B cell (primary cell): Measurements from ENCODE around the gene RASA2. TPM values are rescaled to one million over a fixed set of nuclear protein-coding genes. Genes with fewer than 3 reads are reported as not detected.

ENCODE experiments used
- ATAC-seq: fragments of 200-7000 bp; cut with Tn5 transposase; one replicate; pipeline ENCODE4 v1.10.0; 2021; ENCODE audit warnings: low read depth, mild to moderate bottlenecking, moderate number of reproducible peaks, moderate library complexity
- CTCF ChIA-PET: fragments of 350-600 bp; sonication (Branson Sonifier 250); formaldehyde crosslinking; loops from one replicate; lab custom pipeline; 2021; ENCODE audit warnings: antibody characterized with exemption, inconsistent platforms; lab: Charles Lee
- POLR2A ChIA-PET: fragments of 350-600 bp; sonication (Branson Sonifier 250); formaldehyde crosslinking; loops from one replicate; lab custom pipeline; 2021; ENCODE audit warnings: antibody characterized with exemption; lab: Charles Lee
- DNase-seq: peaks from one replicate; pipeline ENCODE4 v3.0.0; 2013
- H2AFZ ChIP-seq: 2 replicates; pipeline ENCODE4 v1.6.1; 2012; ENCODE audit warnings: mild to moderate bottlenecking, low read depth, low read length; ENCODE audit not compliant: insufficient read depth, poor library complexity, severe bottlenecking
- H3K27ac ChIP-seq, 2 donors: 1 replicate in 1 of 2; 2 replicates in 1 of 2; pipeline ENCODE4 v1.5.1; 2012 to 2013; ENCODE audit warnings: low read length in 2 of 2, mild to moderate bottlenecking in 2 of 2, moderate library complexity in 1 of 2
- H3K27me3 ChIP-seq, 4 experiments: fragments of 200-600 bp in 1 of 4; sonication (generic) in 1 of 4; replicated peaks in 1 of 4; 1 replicate in 2 of 4; 2 replicates in 2 of 4; pipeline versions ENCODE4 v1.6.1 to v1.7.0; 2013 to 2016; ENCODE audit warnings: low read length in 3 of 4, mild to moderate bottlenecking in 2 of 4, mixed read lengths in 1 of 4, moderate library complexity in 1 of 4; ENCODE audit not compliant: insufficient read depth in 4 of 4, control insufficient read depth in 3 of 4; ENCODE audit errors: control extremely low read depth in 1 of 4
- H3K36me3 ChIP-seq, 2 experiments: replicated peaks in 1 of 2; 1 replicate in 1 of 2; 2 replicates in 1 of 2; pipeline versions ENCODE4 v1.6.1 to v1.7.1; 2013; ENCODE audit warnings: low read length in 1 of 2; ENCODE audit not compliant: insufficient read depth in 2 of 2, control insufficient read depth in 1 of 2; ENCODE audit errors: control extremely low read depth in 1 of 2, extremely low read depth in 1 of 2
- H3K4me1 ChIP-seq, 2 donors: fragments of 200-600 bp in 1 of 2; sonication (generic) in 1 of 2; 1 replicate in 1 of 2; 2 replicates in 1 of 2; pipeline versions ENCODE4 v1.5.1 to v1.6.1; 2013 to 2017; ENCODE audit warnings: low read length in 2 of 2; ENCODE audit not compliant: control insufficient read depth in 2 of 2, insufficient read depth in 2 of 2
- H3K4me2 ChIP-seq: replicated peaks from 2 replicates; pipeline ENCODE3; 2012; ENCODE audit warnings: mild to moderate bottlenecking, low read depth, low read length; ENCODE audit not compliant: poor library complexity, severe bottlenecking
- H3K4me3 ChIP-seq, 5 experiments: fragments of 200-600 bp in 1 of 5; sonication (generic) in 1 of 5; 1 replicate in 3 of 5; 2 replicates in 2 of 5; pipeline versions ENCODE4 v1.5.1 to v1.7.0; 2011 to 2016; ENCODE audit warnings: low read length in 4 of 5, mild to moderate bottlenecking in 4 of 5, low read depth in 2 of 5, control low read depth in 1 of 5, moderate library complexity in 1 of 5; ENCODE audit not compliant: insufficient read depth in 1 of 5; ENCODE audit errors: control extremely low read depth in 1 of 5, extremely low read depth in 1 of 5
- H3K79me2 ChIP-seq: fragments of 200-600 bp; sonication (generic); one replicate; pipeline ENCODE4 v1.6.0; 2016; ENCODE audit warnings: low read length; ENCODE audit not compliant: control insufficient read depth, insufficient read depth
- H3K9ac ChIP-seq: fragments of 200-600 bp; sonication (generic); 2 replicates; pipeline ENCODE4 v1.6.1; 2017; ENCODE audit warnings: mild to moderate bottlenecking, low read length, moderate library complexity
- H3K9me3 ChIP-seq, 3 donors: one replicate each; pipeline versions ENCODE4 v1.6.1 to v1.7.1; 2013; ENCODE audit warnings: low read length in 2 of 3; ENCODE audit not compliant: control insufficient read depth in 2 of 3, insufficient read depth in 1 of 3; ENCODE audit errors: control extremely low read depth in 1 of 3
- H4K20me1 ChIP-seq: 2 replicates; pipeline ENCODE4 v1.6.0; 2012; ENCODE audit warnings: mild to moderate bottlenecking, low read length; ENCODE audit not compliant: insufficient read depth, control insufficient read depth, poor library complexity, severe bottlenecking
- H3K27ac Mint-ChIP-seq: one replicate; pipeline ENCODE4 v1.8.0; 2021; ENCODE audit warnings: mixed read lengths
- H3K27me3 Mint-ChIP-seq: one replicate; pipeline ENCODE4 v1.8.0; 2021; ENCODE audit warnings: mixed read lengths
- H3K4me1 Mint-ChIP-seq: one replicate; pipeline ENCODE4 v1.8.0; 2021; ENCODE audit warnings: mixed read lengths
- H3K4me3 Mint-ChIP-seq: one replicate; pipeline ENCODE4 v1.8.0; 2021; ENCODE audit warnings: mixed read lengths
- H3K9me3 Mint-ChIP-seq: one replicate; pipeline ENCODE4 v1.8.0; 2022; ENCODE audit warnings: mixed read lengths; ENCODE audit not compliant: insufficient read depth
- EZH2 ChIP-seq: IDR thresholded peaks from 2 replicates; pipeline ENCODE4 v1.6.1; 2012; ENCODE audit warnings: borderline replicate concordance, low read depth, mild to moderate bottlenecking, moderate library complexity, low read length; ENCODE audit not compliant: insufficient read depth, poor library complexity, severe bottlenecking
- WGBS: methylation state at CpG from one replicate; pipeline ENCODE4 v1.1.5; 2013; ENCODE audit warnings: missing lambda C conversion rate; ENCODE audit not compliant: insufficient coverage; 5-methylcytosine and 5-hydroxymethylcytosine counted together
- intact Hi-C: fragments of 100-400 bp; cut with micrococcal nuclease; formaldehyde crosslinking; loops from one replicate; pipeline ENCODE4 v1.10.0; 2022
- polyA plus RNA-seq: library from polyadenylated mRNA; depleted of rRNA; stranded (reverse); fragments of >200 nt; gene quantifications from 2 replicates; pipeline ENCODE4 v1.2.3, GENCODE V29; 2012
- total RNA-seq, 2 donors: library from RNA; stranded (reverse); fragments of 120-200 nt in 1 of 2; gene quantifications; 1 replicate in 1 of 2; 2 replicates in 1 of 2; pipeline versions ENCODE4 v1.2.3 to v1.2.4, GENCODE V29; 2013 to 2022
- TF ChIP-seq, protein P1 (sequence below): fragments of 200-600 bp; IDR thresholded peaks from one replicate; pipeline ENCODE4 v1.8.0; 2022; ENCODE audit warnings: antibody characterized with exemption, mild to moderate bottlenecking

The RASA2 gene
- total and polyA plus RNA-seq, 2 donors (not counting 1 experiment from before 2014, with no cell fraction given), result 12.3 to 47.7 TPM

GRCh38 chr3:141441381-141442364, 45.2 kb upstream of the RASA2 start:
- Histone ChIP-seq H2AFZ (no peak overlapping the region), H3K79me2 (no peaks in the 10 kb centered on the region), H3K4me2 (peak overlapping the region; percentile 40), H3K27me3 (no peaks in the 10 kb centered on the region), H3K4me1 (peaks cover 10 to 15% of the 10 kb centered on the region in 2 donors), H4K20me1 (no peaks in the 10 kb centered on the region), H3K9ac (no peak overlapping the region), H3K36me3 (peaks cover 0 to 41% of the 10 kb centered on the region in 2 experiments), H3K4me3 (no peak overlapping the region), H3K27ac (no peak overlapping the region), H3K9me3 (no peaks in the 10 kb centered on the region)
- Mint-ChIP-seq H3K27ac (peak overlapping the region; percentile 51), H3K4me1 (peaks cover 24% of the 10 kb centered on the region), H3K9me3 (no peaks in the 10 kb centered on the region), H3K4me3 (peak overlapping the region; percentile 45), H3K27me3 (no peaks in the 10 kb centered on the region)
- DNase-seq (peak; percentile 83), ATAC-seq (peak; percentile 99)
- intact Hi-C loops, result loop anchor here (1.0 to 2.0 kb wide), 4 partner anchors 11 to 80 kb away; no protein-coding TSS in a partner anchor
- ChIA-PET CTCF (interaction anchor here (0.6 to 4.3 kb wide), 29 partner anchors 8 to 137 kb away, joined by 3 to 70 read pairs (median 6); no protein-coding TSS in a partner anchor), POLR2A (interaction anchor here (0.5 to 0.7 kb wide), 3 partner anchors 39 to 436 kb away, joined by 3 to 4 read pairs (median 4); no protein-coding TSS in a partner anchor)
- WGBS, result 27% methylated on average over 5 of the region's 10 CpGs
- TF ChIP-seq, protein P1, sequence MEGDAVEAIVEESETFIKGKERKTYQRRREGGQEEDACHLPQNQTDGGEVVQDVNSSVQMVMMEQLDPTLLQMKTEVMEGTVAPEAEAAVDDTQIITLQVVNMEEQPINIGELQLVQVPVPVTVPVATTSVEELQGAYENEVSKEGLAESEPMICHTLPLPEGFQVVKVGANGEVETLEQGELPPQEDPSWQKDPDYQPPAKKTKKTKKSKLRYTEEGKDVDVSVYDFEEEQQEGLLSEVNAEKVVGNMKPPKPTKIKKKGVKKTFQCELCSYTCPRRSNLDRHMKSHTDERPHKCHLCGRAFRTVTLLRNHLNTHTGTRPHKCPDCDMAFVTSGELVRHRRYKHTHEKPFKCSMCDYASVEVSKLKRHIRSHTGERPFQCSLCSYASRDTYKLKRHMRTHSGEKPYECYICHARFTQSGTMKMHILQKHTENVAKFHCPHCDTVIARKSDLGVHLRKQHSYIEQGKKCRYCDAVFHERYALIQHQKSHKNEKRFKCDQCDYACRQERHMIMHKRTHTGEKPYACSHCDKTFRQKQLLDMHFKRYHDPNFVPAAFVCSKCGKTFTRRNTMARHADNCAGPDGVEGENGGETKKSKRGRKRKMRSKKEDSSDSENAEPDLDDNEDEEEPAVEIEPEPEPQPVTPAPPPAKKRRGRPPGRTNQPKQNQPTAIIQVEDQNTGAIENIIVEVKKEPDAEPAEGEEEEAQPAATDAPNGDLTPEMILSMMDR, result peak; percentile 90
- no peak for TF ChIP-seq EZH2
